ENCODE data around the gene RPS15. TPM values are rescaled to one million over a fixed set of nuclear protein-coding genes. Genes with fewer than 3 reads are reported as not detected.

RPS15 gene
- total and polyA plus RNA-seq, 8 donors = 596 to 1,709 (median 905) TPM

- Histone ChIP-seq H3K36me3 (no peaks in the 10 kb centered on the region), H3K4me3 (peak overlapping the region; percentile 34 to 63 (median 39)), H3K9me3 (no peaks in the 10 kb centered on the region), H3K27me3 (no peaks in the 10 kb centered on the region), H3K27ac (peak overlapping the region; percentile 14 to 79 (median 64)), H3K4me1 (peaks cover 0 to 24% (median 12%) of the 10 kb centered on the region in 3 donors)
- DNase-seq = peak in 5 of 6 donors; percentile 34 to 82 (median 58)
- ATAC-seq = no peak
- TF ChIP-seq CTCF (IDR thresholded peaks at IDR 0.05) = no peak
- intact Hi-C loops (cut with DNase I) = no loop called here
- WGBS, 2 donors = 26 to 27% methylated on average over 35 to 37 of the region's 37 CpGs
- no peak for FAIRE-seq
These were observed 51.5 kb downstream of the RPS15 start for GRCh38 chr19:1489463-1490310.

Other genes with a start within 250 kb of the RPS15 start
- 10 to 100 TPM; 20.1 to 38.6 (median 23.4) TPM for gene STK11, start 232.6 kb upstream of the RPS15 start, total RNA-seq
- 10 to 100 TPM; 43.6 to 62.2 TPM for gene STK11, start 232.6 kb upstream of the RPS15 start, polyA plus RNA-seq
- gene CBARP, start 200.4 kb upstream of the RPS15 start, total RNA-seq = 1 to 10 TPM in 1 of 6 donors, under 1 TPM in 5; 0.16 to 1.1 (median 0.51) TPM
- gene CBARP, start 200.4 kb upstream of the RPS15 start, polyA plus RNA-seq = 1 to 10 TPM; 2.0 to 2.6 TPM
- 100 to 1,000 TPM in 5 of 6 donors, 10 to 100 TPM in 1; 97.3 to 192 (median 149) TPM for gene ATP5F1D, start 196.6 kb upstream of the RPS15 start, total RNA-seq
- 100 to 1,000 TPM; 173 to 515 TPM for gene ATP5F1D, start 196.6 kb upstream of the RPS15 start, polyA plus RNA-seq
- gene MIDN, start 189.8 kb upstream of the RPS15 start, total RNA-seq = 10 to 100 TPM; 32.1 to 78.0 (median 49.1) TPM
- gene MIDN, start 189.8 kb upstream of the RPS15 start, polyA plus RNA-seq = 10 to 100 TPM; 36.6 to 49.1 TPM
- 100 to 1,000 TPM; 232 to 607 (median 483) TPM for gene CIRBP, start 169.1 kb upstream of the RPS15 start, total RNA-seq
- gene CIRBP, start 169.1 kb upstream of the RPS15 start, polyA plus RNA-seq = 1,000 to 10,000 TPM in 1 of 2 donors, 100 to 1,000 TPM in 1; 802 to 1,009 TPM
- gene FAM174C, start 162.9 kb upstream of the RPS15 start, total RNA-seq = 10 to 100 TPM; 16.1 to 26.1 (median 22.9) TPM
- 10 to 100 TPM; 69.8 to 83.4 TPM for gene FAM174C, start 162.9 kb upstream of the RPS15 start, polyA plus RNA-seq
- under 1 TPM in 2 of 6 donors, not detected in 4; 0.22 to 0.94 TPM for gene EFNA2, start 152.5 kb upstream of the RPS15 start, total RNA-seq
- gene EFNA2, start 152.5 kb upstream of the RPS15 start, polyA plus RNA-seq = not detected
- gene NDUFS7, start 54.5 kb upstream of the RPS15 start, total RNA-seq = 10 to 100 TPM; 32.1 to 56.3 (median 42.5) TPM
- gene NDUFS7, start 54.5 kb upstream of the RPS15 start, polyA plus RNA-seq = 10 to 100 TPM; 57.8 to 70.8 TPM
- gene GAMT, start 36.9 kb upstream of the RPS15 start, total RNA-seq = 100 to 1,000 TPM in 1 of 6 donors, 10 to 100 TPM in 5; 46.2 to 116 (median 64.4) TPM
- gene GAMT, start 36.9 kb upstream of the RPS15 start, polyA plus RNA-seq = 100 to 1,000 TPM in 1 of 2 donors, 10 to 100 TPM in 1; 65.2 to 200 TPM
- gene DAZAP1, start 30.8 kb upstream of the RPS15 start, total RNA-seq = 10 to 100 TPM; 35.3 to 67.4 (median 48.7) TPM
- gene DAZAP1, start 30.8 kb upstream of the RPS15 start, polyA plus RNA-seq = 10 to 100 TPM; 63.8 to 64.4 TPM
- under 1 TPM in 5 of 6 donors, not detected in 1; 0.04 to 0.23 (median 0.06) TPM for gene APC2, start 11.7 kb downstream of the RPS15 start, total RNA-seq
- gene APC2, start 11.7 kb downstream of the RPS15 start, polyA plus RNA-seq = under 1 TPM; 0.05 to 0.27 TPM
- gene C19orf25, start 40.8 kb downstream of the RPS15 start, total RNA-seq = 10 to 100 TPM; 10.7 to 19.3 (median 13.4) TPM
- 10 to 100 TPM; 21.5 to 39.0 TPM for gene C19orf25, start 40.8 kb downstream of the RPS15 start, polyA plus RNA-seq
- 1 to 10 TPM; 1.5 to 2.7 (median 2.3) TPM for gene PCSK4, start 52.0 kb downstream of the RPS15 start, total RNA-seq
- 10 to 100 TPM in 1 of 2 donors, 1 to 10 TPM in 1; 9.9 to 11.5 TPM for gene PCSK4, start 52.0 kb downstream of the RPS15 start, polyA plus RNA-seq
- 10 to 100 TPM; 12.6 to 22.0 (median 16.9) TPM for gene REEP6, start 52.8 kb downstream of the RPS15 start, total RNA-seq
- gene REEP6, start 52.8 kb downstream of the RPS15 start, polyA plus RNA-seq = 10 to 100 TPM; 14.5 to 24.1 TPM
- 1 to 10 TPM in 2 of 6 donors, under 1 TPM in 4; 0.23 to 4.0 (median 0.72) TPM for gene ADAMTSL5, start 74.6 kb downstream of the RPS15 start, total RNA-seq
- under 1 TPM; 0.52 to 0.53 TPM for gene ADAMTSL5, start 74.6 kb downstream of the RPS15 start, polyA plus RNA-seq
- gene PLK5, start 85.7 kb downstream of the RPS15 start, total RNA-seq = not detected
- under 1 TPM; 0.11 to 0.23 TPM for gene PLK5, start 85.7 kb downstream of the RPS15 start, polyA plus RNA-seq
- 10 to 100 TPM in 4 of 6 donors, 1 to 10 TPM in 2; 8.1 to 21.2 (median 10.3) TPM for gene MEX3D, start 129.9 kb downstream of the RPS15 start, total RNA-seq
- 1 to 10 TPM; 2.6 to 4.3 TPM for gene MEX3D, start 129.9 kb downstream of the RPS15 start, polyA plus RNA-seq
- gene MBD3, start 154.5 kb downstream of the RPS15 start, total RNA-seq = 10 to 100 TPM; 17.4 to 38.2 (median 26.4) TPM
- gene MBD3, start 154.5 kb downstream of the RPS15 start, polyA plus RNA-seq = 100 to 1,000 TPM in 1 of 2 donors, 10 to 100 TPM in 1; 77.9 to 113 TPM
- gene UQCR11, start 167.1 kb downstream of the RPS15 start, total RNA-seq = 10 to 100 TPM; 40.5 to 89.4 (median 75.5) TPM
- gene UQCR11, start 167.1 kb downstream of the RPS15 start, polyA plus RNA-seq = 10 to 100 TPM; 49.3 to 72.3 TPM
- gene TCF3, start 214.2 kb downstream of the RPS15 start, total RNA-seq = 10 to 100 TPM; 19.8 to 41.9 (median 24.8) TPM
- 10 to 100 TPM; 32.3 to 32.4 TPM for gene TCF3, start 214.2 kb downstream of the RPS15 start, polyA plus RNA-seq